Measurements from ENCODE around the gene CYB5RL. TPM values are rescaled to one million over a fixed set of nuclear protein-coding genes. Genes with fewer than 3 reads are reported as not detected.
A peak's percentile ranks its signal among the peaks of the same experiment; 100 is the strongest.
"Not testable (repeated sequence)": the region's sequence is repeated elsewhere in the genome, so short reads cannot be mapped to it uniquely, and the experiment has no call there.

CYB5RL gene
- total RNA-seq, 4 donors from 2014 or later: 3.7 to 6.2 (median 5.2) TPM

DNA sequence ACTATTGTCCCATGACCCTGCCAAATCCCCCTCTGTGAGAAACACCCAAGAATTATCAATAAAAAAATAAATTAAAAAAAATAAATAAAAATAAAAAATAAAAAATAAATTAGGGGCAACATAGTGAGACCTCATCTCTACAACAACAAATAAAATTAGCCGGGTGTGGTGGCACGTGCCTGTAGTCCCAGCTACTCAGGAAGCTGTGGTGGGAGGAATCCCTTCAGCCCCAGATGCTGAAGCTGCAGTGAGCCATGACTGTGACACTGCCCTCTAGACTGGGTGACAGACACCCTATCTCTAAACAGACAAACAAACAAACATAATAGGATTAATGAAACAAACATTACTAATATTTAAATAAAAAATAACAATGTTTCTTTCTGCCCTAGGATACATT, 34.5 kb upstream of the CYB5RL start:
- TF ChIP-seq POLR2A (IDR thresholded peaks at IDR 0.05): no peak
- TF ChIP-seq, protein P1, sequence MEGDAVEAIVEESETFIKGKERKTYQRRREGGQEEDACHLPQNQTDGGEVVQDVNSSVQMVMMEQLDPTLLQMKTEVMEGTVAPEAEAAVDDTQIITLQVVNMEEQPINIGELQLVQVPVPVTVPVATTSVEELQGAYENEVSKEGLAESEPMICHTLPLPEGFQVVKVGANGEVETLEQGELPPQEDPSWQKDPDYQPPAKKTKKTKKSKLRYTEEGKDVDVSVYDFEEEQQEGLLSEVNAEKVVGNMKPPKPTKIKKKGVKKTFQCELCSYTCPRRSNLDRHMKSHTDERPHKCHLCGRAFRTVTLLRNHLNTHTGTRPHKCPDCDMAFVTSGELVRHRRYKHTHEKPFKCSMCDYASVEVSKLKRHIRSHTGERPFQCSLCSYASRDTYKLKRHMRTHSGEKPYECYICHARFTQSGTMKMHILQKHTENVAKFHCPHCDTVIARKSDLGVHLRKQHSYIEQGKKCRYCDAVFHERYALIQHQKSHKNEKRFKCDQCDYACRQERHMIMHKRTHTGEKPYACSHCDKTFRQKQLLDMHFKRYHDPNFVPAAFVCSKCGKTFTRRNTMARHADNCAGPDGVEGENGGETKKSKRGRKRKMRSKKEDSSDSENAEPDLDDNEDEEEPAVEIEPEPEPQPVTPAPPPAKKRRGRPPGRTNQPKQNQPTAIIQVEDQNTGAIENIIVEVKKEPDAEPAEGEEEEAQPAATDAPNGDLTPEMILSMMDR (IDR thresholded peaks at IDR 0.05): no peak
- Histone ChIP-seq H3K27me3 (no peaks in the 10 kb centered on the region), H3K27ac (no peak overlapping the region), H3K4me3 (replicated peaks in 1 of 3) (no peak overlapping the region), H3K36me3 (peaks cover 0 to 8% of the 10 kb centered on the region in 2 donors), H3K4me1 (no peaks in the 10 kb centered on the region), H3K9me3 (no peaks in the 10 kb centered on the region)
- 83 to 85% methylated on average over 2 of the region's 2 CpGs for WGBS, 2 donors
- intact Hi-C loops (cut with DNase I): no loop called here
- DNase-seq: no peak

DNA sequence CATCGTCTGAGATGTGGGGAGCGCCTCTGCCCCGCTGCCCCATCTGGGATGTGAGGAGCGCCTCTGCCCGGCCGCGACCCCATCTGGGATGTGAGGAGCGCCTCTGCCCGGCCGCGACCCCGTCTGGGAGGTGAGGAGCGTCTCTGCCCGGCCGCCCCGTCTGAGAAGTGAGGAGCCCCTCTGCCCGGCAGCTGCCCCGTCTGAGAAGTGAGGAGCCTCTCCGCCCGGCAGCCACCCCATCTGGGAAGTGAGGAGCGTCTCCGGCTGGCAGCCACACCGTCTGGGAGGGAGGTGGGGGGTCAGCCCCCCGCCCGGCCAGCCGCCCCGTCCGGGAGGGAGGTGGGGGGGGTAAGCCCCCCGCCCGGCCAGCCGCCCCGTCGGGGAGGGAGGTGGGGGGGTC, 33.4 kb upstream of the CYB5RL start:
- intact Hi-C loops (cut with DNase I); H3K4me1 ChIP-seq; H3K4me3 ChIP-seq (replicated peaks in 1 of 3); H3K27ac ChIP-seq; DNase-seq; H3K27me3 ChIP-seq; H3K9me3 ChIP-seq; H3K36me3 ChIP-seq: not testable (repeated sequence)
- 97 to 99% methylated on average over 11 to 18 of the region's 33 CpGs for WGBS, 2 donors

DNA sequence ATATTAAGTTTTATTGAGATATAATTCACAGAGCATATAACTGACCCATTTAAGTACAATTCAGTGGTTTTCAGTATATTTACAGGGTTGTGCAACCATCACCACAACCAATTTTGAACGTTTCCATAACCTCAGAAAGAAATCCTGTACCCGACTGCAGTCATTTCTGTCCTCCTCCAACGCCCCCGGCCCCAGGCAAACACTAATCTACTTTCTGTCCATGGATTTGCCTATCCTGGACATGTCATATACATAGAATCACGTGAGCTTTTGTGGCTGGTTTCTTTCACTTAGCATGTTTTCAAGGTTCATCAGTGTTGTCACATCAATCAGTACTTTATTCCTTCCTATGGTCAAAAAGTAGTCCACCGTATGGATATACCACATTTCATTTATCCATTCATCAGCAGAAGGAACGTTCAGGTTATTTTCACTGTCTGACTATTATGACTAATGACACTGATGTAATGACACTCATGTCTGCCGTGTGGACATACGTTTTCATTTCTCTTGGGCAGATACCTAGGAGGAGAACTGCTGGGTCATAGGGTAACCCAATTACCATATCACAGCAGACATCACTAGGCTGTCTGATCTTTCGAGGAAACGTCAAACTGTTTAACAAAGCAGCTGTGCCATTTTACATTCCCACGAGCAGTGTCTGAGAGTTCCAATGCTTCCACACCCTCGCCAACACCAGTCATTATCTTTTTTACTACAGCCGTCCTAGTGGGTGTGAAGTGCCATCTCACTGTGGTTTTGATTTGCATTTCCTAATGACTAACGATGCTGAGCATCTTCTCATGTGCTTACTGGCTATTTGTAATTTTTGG, 30.9 kb upstream of the CYB5RL start:
- Histone ChIP-seq H3K4me1 (peaks cover 16 to 23% of the 10 kb centered on the region in 2 donors), H3K27me3 (no peaks in the 10 kb centered on the region), H3K4me3 (replicated peaks in 1 of 3) (no peak overlapping the region), H3K9me3 (no peaks in the 10 kb centered on the region), H3K27ac (no peak overlapping the region), H3K36me3 (no peaks in the 10 kb centered on the region)
- no peak for DNase-seq
- TF ChIP-seq, protein P1 (IDR thresholded peaks at IDR 0.05): no peak
- no peak for TF ChIP-seq POLR2A (IDR thresholded peaks at IDR 0.05)
- intact Hi-C loops (cut with DNase I): no loop called here
- 81 to 92% methylated on average over 15 of the region's 15 CpGs for WGBS, 2 donors

DNA sequence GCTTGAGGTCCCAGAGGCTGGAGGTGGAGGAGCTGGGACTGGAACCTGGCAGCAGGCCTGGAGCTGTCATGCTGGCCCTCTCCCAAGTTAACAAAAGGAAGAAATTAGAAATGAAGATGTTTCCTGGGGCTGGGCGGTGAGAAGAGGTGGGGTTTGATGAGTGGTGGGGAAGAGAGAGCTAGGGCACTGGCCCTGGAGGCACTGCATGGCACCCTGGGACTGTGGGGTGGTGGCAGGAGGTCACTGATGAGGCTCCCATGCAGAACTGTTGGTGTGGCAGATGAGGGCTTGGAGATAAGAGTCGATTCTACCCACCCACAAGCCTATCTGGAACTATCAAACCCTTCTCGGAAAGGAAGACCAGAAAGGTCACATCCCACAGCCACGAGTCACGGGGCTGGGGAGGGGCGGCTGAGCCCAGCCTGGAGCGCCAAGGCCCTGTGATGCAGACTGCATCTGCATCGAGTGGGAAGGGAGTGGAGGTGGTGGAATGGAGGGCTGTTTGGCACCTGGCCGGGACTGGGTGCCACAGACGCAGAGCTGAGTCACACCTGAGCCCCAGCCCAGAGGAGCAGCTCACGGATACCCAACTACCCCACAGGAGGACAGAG, 29.6 kb upstream of the CYB5RL start:
- peak overlapping the region in 1 of 3 donors; percentile 10 for H3K27ac ChIP-seq
- H3K4me1 ChIP-seq: peaks cover 16 to 23% of the 10 kb centered on the region in 2 donors
- TF ChIP-seq, protein P1 (IDR thresholded peaks at IDR 0.05): no peak
- TF ChIP-seq POLR2A (IDR thresholded peaks at IDR 0.05): no peak
- H3K27me3 ChIP-seq: no peaks in the 10 kb centered on the region
- H3K36me3 ChIP-seq: no peaks in the 10 kb centered on the region
- H3K9me3 ChIP-seq: no peaks in the 10 kb centered on the region
- WGBS, 2 donors: 60 to 72% methylated on average over 11 of the region's 11 CpGs
- no peak overlapping the region for H3K4me3 ChIP-seq (replicated peaks in 1 of 3)
- intact Hi-C loops (cut with DNase I): no loop called here
- peak in 1 of 2 donors; percentile 15 for DNase-seq

DNA sequence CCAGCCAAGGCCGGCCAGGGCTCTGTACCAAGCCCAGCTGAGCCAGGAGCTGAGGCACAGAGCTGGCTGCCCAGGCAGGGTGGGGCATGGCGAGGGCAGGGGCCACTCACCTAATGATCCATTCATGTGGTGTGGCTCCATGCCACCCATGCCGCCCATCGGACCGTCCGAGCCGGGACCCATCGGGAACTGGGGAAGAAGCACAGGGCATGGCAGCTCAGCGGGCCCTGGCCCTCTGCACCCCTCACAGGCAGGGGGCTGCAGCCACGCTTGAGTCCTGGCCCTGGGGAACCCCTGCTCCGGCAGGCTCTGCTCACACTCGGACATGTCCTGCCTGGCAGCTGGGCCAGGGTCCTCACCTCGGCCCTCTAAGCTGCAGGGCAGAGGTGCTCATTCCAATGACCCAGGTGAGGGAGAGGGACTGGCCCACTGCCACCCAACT, 28.8 kb upstream of the CYB5RL start:
- WGBS, 2 donors: 89 to 90% methylated on average over 3 to 8 of the region's 13 CpGs
- intact Hi-C loops (cut with DNase I): no loop called here
- H3K27ac ChIP-seq: peak overlapping the region in 1 of 3 donors; percentile 55
- no peaks in the 10 kb centered on the region for H3K27me3 ChIP-seq
- no peaks in the 10 kb centered on the region for H3K36me3 ChIP-seq
- peaks cover 16 to 23% of the 10 kb centered on the region in 2 donors for H3K4me1 ChIP-seq
- H3K9me3 ChIP-seq: no peaks in the 10 kb centered on the region
- no peak for DNase-seq
- H3K4me3 ChIP-seq (replicated peaks in 1 of 3): no peak overlapping the region
- TF ChIP-seq, protein P1 (IDR thresholded peaks at IDR 0.05): no peak
- no peak for TF ChIP-seq POLR2A (IDR thresholded peaks at IDR 0.05)

Measured in thyroid gland (tissue), 4 donors.